Measurements from ENCODE around the gene HAL.
A peak's percentile ranks its signal among the peaks of the same experiment; 100 is the strongest.

Gene HAL

GRCh38 chr12:95959107-95959506, 37.0 kb downstream of the HAL start:
- no peak overlapping the region for H2AFZ ChIP-seq (ENCODE audit: low read depth, low read length)
- DNase-seq: no peak
- no peaks in the 10 kb centered on the region for H3K27me3 ChIP-seq (ENCODE audit: insufficient read depth, low read length, poor library complexity)
- no peaks in the 10 kb centered on the region for H3K9me3 ChIP-seq (ENCODE audit: insufficient read depth, low read length, severe bottlenecking)
- no peak overlapping the region for H3K9ac ChIP-seq (ENCODE audit: low read depth, low read length)
- H3K36me3 ChIP-seq (ENCODE audit: insufficient read depth, low read length): no peaks in the 10 kb centered on the region
- TF ChIP-seq EZH2 (IDR thresholded peaks at IDR 0.05; ENCODE audit: borderline replicate concordance, low read depth, low read length, severe bottlenecking): no peak
- TF ChIP-seq CTCF (IDR thresholded peaks at IDR 0.05; ENCODE audit: borderline replicate concordance, extremely low read depth, low read length, poor library complexity, severe bottlenecking): peak; percentile 47
- ATAC-seq (ENCODE audit: insufficient read depth, low read depth): 0 out of 3 replicates have a peak, but pooled peaks have one; percentile 44
- no peaks in the 10 kb centered on the region for H4K20me1 ChIP-seq (ENCODE audit: insufficient read depth, low read length)
- H3K27ac ChIP-seq (ENCODE audit: low read length): no peak overlapping the region
- no peaks in the 10 kb centered on the region for H3K4me1 ChIP-seq (ENCODE audit: insufficient read depth, low read length)
- H3K79me2 ChIP-seq (ENCODE audit: insufficient read depth, low read length): no peaks in the 10 kb centered on the region
- H3K4me2 ChIP-seq (ENCODE audit: insufficient read depth, low read length): no peak overlapping the region
- H3K4me3 ChIP-seq (ENCODE audit: low read depth in 1 of 2, low read length in 2 of 2): no peak overlapping the region

DNA sequence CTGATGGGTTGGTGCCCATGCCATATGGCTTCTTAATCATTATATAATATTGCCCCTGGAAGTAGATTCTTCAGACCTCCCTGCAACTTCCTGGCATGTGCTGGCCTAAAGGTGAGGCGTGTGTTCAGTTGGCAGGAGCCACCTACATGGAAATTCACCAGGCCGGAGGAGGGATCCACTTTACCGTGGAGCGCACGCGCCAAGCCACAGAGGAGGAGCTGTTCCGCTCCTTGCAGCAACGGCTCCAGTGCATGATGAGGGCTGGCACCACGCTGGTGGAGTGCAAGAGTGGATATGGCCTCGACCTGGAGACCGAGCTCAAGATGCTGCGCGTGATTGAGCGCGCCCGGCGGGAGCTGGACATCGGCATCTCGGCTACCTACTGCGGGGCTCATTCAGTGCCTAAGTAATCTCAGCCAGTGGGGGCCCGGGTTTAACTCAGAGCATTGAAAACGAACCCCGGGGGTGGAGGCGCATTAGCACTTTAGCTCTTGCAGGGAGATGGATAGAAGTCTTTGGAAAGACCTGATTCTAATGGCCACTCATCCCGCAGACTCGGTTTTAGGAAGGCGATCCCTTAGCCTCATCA, 39.5 kb downstream of the HAL start:
- Histone ChIP-seq H3K4me3 (ENCODE audit: low read depth in 1 of 2, low read length in 2 of 2) (no peak overlapping the region), H3K79me2 (ENCODE audit: insufficient read depth, low read length) (no peaks in the 10 kb centered on the region), H3K9me3 (ENCODE audit: insufficient read depth, low read length, severe bottlenecking) (no peaks in the 10 kb centered on the region), H3K4me2 (ENCODE audit: insufficient read depth, low read length) (no peak overlapping the region), H3K27me3 (ENCODE audit: insufficient read depth, low read length, poor library complexity) (no peaks in the 10 kb centered on the region), H3K36me3 (ENCODE audit: insufficient read depth, low read length) (no peaks in the 10 kb centered on the region), H3K9ac (ENCODE audit: low read depth, low read length) (no peak overlapping the region), H2AFZ (ENCODE audit: low read depth, low read length) (no peak overlapping the region), H4K20me1 (ENCODE audit: insufficient read depth, low read length) (no peaks in the 10 kb centered on the region), H3K4me1 (ENCODE audit: insufficient read depth, low read length) (no peaks in the 10 kb centered on the region), H3K27ac (ENCODE audit: low read length) (no peak overlapping the region)
- DNase-seq (no peak), ATAC-seq (ENCODE audit: insufficient read depth, low read depth) (no peak)
- no peak for TF ChIP-seq EZH2 (IDR thresholded peaks at IDR 0.05; ENCODE audit: borderline replicate concordance, low read depth, low read length, severe bottlenecking)
- TF ChIP-seq CTCF (IDR thresholded peaks at IDR 0.05; ENCODE audit: borderline replicate concordance, extremely low read depth, low read length, poor library complexity, severe bottlenecking): no peak

GRCh38 chr12:95955549-95956159, 40.5 kb downstream of the HAL start:
- no peaks in the 10 kb centered on the region for H3K27me3 ChIP-seq (ENCODE audit: insufficient read depth, low read length, poor library complexity)
- H2AFZ ChIP-seq (ENCODE audit: low read depth, low read length): no peak overlapping the region
- H4K20me1 ChIP-seq (ENCODE audit: insufficient read depth, low read length): no peaks in the 10 kb centered on the region
- no peaks in the 10 kb centered on the region for H3K9me3 ChIP-seq (ENCODE audit: insufficient read depth, low read length, severe bottlenecking)
- no peak overlapping the region for H3K4me2 ChIP-seq (ENCODE audit: insufficient read depth, low read length)
- no peak overlapping the region for H3K27ac ChIP-seq (ENCODE audit: low read length)
- DNase-seq: no peak
- ATAC-seq (ENCODE audit: insufficient read depth, low read depth): no peak
- no peaks in the 10 kb centered on the region for H3K79me2 ChIP-seq (ENCODE audit: insufficient read depth, low read length)
- H3K4me1 ChIP-seq (ENCODE audit: insufficient read depth, low read length): no peaks in the 10 kb centered on the region
- no peak overlapping the region for H3K9ac ChIP-seq (ENCODE audit: low read depth, low read length)
- H3K4me3 ChIP-seq (ENCODE audit: low read depth in 1 of 2, low read length in 2 of 2): no peak overlapping the region
- H3K36me3 ChIP-seq (ENCODE audit: insufficient read depth, low read length): no peaks in the 10 kb centered on the region
- no peak for TF ChIP-seq CTCF (IDR thresholded peaks at IDR 0.05; ENCODE audit: borderline replicate concordance, extremely low read depth, low read length, poor library complexity, severe bottlenecking)
- TF ChIP-seq EZH2 (IDR thresholded peaks at IDR 0.05; ENCODE audit: borderline replicate concordance, low read depth, low read length, severe bottlenecking): no peak

Measured in DND-41 (cell line).